ENCODE results near the gene SAFB2.

SAFB2 gene

DNA sequence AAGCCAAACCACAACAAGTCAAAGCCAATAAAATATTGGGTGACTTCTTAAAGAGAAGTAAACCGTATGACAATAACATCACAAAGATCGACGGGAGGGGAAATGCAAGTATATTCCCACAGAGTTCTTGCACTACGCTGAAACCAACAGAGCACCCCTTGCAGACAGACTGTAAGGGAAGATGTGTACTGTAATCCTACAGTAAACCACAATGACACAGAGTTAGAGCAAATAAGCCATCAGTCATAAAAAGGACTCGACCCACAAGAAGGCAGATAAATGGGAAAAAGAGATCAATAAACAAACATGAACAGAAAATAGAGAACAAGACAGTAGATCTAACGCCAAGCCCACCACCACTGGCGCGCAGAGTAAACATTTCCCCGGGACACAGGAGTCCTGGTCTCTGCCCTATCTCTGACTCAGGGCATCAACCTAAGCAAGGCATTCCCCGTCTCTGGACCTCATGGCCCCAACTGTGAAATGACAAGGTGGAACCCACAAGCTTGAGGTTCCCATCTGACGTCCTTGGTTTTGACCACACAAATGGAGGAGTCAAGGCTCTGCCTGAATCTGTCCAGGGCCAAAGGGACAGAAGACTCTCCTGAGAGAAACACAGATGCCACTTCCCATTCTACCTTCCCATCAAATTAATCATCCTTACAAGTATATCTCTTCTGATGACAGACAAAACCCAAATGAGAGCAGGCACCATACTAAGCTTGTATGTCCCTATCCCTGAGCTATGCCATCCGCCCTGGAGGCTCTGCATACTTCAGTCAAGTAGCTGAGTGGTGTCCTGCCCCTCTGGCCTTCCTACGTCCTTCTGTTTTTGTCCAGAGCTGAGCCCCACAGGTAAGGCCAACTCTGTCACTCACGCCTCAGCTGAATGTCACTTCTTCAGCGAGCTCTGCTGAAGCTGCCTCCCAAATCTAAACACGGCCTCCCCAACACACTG, 15.0 kb downstream of the SAFB2 start:
- no peak for DNase-seq (ENCODE audit: low read depth in 3 of 3)

DNA sequence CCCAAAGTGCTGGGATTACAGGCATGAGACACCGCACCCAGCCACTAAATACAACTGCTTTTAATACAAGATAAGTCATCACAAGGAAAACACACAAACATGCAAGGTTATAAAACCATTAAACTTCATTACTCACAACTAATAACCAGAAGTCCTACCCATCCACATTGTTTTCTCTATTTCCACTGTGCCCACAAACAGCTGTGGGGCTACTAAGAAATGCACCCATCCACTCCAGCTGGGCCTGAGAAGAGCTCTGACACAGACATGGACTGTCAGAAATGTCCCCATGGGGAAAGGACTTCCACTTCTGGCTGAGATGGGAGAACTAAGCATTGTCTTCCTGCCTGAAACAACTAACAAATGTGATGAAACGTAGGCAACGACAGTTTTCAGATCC, 17.2 kb downstream of the SAFB2 start:
- DNase-seq (ENCODE audit: low read depth in 3 of 3): no peak

DNA sequence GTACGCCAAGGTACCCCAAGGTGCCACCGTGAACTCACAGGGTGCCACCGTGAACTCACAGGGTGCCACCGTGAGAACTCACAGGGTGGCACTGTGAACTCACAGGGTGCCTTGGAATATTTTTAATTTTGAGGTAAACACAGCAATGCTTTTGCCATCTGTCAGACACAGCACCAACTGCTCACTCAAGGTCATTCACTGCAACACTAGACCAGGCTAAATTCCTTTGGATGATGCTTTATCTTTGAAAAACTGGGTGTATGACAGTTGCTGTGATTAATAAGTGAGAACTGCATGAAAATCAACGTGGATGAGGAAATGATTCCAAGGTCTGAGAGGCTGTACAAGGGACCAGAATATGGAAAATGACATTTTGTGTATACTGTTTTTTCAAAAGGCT, 18.9 kb downstream of the SAFB2 start:
- DNase-seq (ENCODE audit: low read depth in 3 of 3): no peak

DNA sequence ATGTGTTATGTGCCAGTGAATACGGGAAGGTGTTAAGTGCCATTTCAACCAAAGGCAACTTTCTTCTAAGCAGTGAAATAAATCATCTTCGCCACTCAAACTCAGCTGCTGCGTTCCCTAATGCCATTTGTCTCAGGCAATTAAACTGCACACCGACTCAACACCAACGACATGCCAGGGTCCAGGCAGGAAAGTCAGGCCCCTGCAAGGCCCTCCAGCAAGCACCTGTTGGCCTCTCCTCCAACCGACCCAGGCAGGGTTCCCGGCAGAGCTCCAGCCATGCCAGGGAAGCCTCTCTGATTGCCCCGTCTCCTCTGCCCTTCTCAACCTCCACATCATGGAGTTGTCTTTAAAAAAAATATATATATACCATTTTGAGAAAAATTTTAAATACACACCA, 21.8 kb downstream of the SAFB2 start:
- no peak for DNase-seq (ENCODE audit: low read depth in 3 of 3)

DNA sequence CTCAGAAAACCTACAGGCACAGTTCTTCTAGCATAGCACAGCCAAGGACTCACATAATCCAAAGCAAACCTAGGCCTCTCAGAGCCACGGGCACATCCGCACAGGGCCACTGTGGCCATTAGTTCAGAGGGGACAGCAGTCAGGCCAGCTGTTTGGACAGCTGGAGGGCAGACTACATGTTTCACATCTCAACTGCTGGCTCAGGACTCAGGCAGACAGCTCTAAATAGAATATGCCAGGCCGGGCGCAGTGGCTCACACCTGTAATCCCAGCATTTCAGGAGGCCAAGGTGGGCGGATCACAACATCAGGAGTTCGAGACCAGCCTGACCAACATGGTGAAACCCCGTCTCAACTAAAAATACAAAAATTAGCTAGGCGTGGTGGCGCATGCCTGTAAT, 26.8 kb downstream of the SAFB2 start:
- no peak for DNase-seq (ENCODE audit: low read depth in 3 of 3)

DNA sequence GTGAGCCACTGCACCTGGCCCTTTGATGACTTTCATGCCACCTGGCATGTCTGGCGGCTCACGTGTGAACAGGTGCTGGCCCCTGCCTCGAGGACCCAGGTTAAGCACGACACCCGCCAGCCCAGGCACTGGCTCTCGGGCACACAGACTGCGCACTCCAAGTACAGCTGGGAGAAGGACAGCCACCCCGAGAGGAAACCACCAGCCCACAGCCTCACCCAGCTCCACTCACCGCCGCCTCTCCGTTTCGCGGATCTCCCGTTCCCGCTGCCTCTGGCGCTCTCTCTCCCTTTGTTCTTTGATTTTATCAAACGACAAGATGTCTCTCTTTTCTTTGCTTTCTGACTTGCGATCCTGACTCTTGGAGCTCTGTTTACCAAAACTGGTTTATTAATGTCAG, 27.4 kb downstream of the SAFB2 start:
- DNase-seq (ENCODE audit: low read depth in 3 of 3): no peak

DNA sequence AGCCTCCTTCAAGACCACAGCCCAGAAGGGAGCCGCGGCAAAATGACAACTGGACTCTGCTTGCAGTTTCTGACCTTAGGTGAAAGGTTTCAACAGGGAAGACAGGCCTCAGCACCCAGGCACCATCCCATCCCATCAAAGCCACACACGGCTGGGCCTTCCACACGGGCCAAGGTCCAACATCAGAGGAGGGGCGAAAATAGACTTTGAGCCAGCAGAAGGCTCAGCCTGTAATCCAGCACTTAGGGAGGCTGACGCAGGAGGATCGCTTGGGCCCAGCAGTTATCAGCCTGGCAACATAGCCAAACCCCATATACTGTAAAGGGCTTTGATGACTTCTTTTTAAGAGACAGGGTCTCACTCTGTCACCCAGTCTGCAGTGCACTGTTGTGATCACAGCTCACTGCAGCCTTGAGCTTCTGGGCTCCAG, 28.0 kb downstream of the SAFB2 start:
- DNase-seq (ENCODE audit: low read depth in 3 of 3): no peak

DNA sequence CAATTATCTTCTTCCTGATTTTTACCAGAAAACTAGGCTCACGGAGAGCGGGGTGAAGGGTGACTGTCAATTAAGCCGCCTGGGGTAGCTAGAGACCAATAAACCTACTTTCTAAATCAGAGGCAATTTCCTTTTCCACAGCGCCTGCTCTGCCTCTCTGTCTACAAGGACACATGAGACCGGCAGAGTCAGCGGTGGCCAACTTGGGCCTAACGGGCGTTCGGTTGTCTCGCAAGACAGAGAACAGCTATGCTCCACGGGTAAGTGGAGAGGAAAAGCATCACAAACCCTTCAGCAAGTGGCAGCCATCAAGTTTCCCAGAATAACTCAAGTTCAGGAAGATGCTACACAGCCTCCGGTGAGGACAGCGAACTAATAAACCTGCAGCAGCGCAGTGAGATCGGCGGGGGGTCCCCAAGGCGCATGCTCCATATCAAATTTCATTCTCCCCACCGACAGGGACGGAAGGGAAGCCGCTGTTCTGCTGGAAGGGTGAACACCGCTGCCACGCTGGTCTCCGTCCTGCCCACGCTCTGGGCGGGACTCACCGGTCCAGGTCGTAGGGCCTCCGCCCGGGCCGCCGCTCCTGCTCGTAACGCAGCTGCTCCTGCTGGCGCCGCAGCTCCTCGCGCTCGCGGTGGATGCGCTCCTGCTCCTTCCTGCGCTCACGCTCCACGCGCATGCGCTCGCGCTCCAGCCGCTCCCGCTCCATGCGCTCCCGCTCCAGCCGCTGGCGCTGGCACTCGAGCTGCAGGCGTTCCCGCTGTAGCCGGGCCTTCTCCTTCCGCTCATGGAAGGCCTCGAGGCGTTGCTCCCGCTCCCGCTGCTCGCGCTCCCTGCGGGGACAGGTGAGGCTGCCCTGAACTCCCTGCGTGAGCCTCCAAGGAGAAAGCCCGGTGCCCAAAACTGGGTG, 29.0 kb downstream of the SAFB2 start:
- DNase-seq (ENCODE audit: low read depth in 3 of 3): no peak

DNA sequence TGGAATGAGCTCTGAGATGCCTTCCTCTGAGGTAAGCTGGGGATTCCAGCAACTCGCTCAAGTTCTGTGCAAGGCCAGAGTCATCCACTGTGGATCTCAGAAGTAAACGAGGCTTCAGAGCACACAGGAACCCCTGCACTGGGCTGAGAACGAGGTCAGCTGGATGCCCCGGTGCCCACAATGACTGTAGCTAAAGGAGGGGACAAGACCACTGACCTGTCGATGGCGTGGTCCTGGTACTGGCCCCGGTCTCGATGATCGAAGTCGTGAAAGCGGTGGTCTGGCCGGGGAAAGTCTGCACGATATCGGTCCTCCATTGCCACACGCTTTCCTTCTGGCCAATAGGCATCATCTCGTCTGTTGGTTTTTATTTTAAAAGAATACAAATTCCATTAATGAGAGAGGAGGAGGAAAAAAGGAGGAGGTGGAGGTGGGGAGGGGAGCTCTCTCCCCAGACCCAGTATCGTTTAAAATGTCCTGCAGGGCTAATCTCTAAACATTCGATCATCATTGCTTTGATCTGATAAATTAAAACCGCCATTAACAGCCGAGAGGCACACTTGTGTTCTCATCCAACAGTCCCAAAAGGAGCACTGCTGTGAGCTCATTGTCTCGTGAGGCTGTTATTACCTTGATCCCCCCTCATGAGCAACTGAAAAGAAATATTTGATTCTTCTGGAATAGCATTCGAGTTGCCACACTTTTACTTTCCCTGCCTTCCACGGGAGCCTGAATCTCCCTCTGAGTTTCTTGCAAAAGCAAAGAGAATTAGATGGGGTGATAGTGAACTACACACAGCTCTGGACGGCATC, 29.8 kb downstream of the SAFB2 start:
- DNase-seq (ENCODE audit: low read depth in 3 of 3): no peak

DNA sequence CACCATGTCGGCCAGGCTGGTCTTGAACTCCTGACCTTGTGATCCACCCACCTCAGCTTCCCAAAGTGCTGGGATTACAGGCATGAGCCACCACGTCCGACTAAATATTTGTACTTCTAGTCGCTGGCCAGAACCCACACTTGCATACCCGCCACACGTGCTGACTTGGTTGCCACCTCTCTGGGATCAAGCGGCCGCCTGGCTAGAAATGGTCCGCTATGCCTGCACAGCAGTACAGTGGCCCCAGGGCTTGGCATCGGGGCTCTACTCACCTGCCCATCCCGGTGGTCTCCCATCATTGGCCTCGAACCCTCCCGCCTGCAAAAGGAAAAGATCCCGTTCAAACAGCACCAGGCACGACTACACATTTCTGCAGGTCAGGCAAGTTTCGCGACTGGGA, 31.1 kb downstream of the SAFB2 start:
- no peak for DNase-seq (ENCODE audit: low read depth in 3 of 3)

DNA sequence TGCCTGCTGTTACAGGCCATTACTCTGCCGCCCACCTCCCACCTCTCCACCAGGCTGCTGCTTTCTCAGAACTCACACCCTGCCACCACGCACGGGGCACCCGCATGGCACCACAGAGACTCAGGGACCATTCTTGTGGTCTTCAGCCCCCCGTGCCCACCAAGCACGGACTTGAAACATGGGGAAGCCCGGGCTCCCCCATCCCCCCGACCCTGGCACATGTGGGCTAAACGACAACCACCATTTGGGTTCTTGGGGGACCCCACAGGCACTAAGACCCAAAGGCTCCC, 31.8 kb downstream of the SAFB2 start:
- no peak for DNase-seq (ENCODE audit: low read depth in 3 of 3)

DNA sequence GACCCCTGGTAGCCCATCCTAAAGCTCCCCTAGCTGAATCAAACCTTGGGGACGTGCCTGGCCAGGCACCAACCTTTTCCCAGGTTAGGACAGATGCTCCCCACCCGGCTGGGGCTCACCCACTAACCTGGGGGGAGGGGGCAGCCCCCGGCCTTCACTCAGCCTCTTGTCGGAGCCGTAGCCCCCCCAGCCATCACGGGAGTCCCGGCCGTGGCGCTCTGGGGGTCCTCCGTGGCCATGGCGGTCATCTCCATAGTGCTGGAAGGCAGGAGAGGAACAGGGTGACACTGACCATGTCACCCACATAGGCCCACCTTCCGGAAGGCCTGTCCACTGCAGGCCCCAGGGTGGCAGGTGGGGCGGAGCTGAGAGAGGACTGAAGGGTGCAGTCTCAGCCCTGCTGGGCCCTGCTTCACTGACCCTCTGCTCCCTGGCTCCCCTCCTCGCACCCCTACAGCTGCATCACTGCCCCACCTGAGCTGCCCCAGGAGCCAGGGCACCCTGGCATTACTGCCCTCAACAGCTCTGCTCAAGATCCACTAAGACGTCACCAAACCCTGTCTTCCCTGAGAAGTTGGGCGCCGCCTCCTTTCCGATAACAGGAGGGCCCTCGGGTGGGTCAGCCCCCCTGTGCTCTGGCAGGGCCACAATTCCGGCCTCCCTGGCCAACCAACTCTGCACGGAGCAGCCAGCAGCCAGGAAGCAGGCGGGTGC, 32.3 kb downstream of the SAFB2 start:
- DNase-seq (ENCODE audit: low read depth in 3 of 3): no peak

DNA sequence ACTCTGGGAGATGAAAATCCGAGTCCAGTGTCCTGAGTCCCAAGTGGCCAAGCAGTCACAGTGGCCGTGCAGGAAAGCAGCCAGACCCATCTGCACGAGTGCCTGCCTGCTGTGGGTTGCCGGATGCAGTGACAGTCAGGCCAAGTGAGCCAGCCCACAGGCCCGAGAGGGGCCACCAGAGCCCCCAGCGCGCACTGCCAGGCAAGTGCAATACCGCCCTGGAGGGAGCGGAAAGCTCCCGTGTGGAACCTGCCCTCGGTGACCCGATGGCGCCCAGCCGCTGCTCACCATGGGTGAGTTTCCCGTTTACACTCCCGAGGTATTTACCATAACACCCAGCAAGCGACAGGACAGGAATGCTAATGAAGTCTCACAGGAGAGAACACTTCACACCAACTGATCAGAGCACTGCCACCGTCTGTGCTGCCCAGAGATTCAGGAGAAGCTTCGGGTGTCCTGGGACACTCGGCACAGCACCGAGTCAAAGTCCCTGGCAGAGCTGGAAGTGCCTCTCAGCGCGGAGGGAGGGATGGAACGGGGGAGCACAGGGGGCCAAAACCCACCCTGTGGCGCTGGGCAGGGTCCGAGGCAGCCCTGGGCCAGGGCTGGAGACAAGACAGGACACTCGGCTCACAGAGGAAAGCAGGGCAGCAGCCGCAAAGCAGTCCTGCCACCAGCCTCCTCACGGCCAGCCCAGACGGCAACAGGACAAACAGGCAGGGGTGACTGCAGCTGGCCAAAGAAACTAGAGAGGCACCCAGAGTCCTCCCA, 33.5 kb downstream of the SAFB2 start:
- no peak for DNase-seq (ENCODE audit: low read depth in 3 of 3)

DNA sequence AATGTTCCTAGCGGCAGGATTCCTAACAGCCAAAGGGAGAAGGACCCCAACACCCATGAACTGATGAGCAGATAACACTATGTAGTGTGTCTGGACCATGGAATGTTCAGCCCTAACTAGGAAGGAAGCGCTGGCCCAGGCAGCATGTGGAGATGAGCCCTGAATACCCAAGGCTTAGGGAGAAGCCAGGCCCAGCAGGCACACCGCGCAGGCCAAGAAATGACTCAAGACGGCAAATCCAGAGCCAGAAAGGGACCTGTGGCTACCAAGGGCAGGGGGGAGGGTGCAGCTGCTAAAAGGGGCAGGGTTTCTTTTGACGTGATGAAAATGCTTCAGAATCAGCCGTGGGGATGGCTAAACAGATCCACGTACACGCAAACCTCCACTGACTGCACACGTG, 34.1 kb downstream of the SAFB2 start:
- DNase-seq (ENCODE audit: low read depth in 3 of 3): no peak

DNA sequence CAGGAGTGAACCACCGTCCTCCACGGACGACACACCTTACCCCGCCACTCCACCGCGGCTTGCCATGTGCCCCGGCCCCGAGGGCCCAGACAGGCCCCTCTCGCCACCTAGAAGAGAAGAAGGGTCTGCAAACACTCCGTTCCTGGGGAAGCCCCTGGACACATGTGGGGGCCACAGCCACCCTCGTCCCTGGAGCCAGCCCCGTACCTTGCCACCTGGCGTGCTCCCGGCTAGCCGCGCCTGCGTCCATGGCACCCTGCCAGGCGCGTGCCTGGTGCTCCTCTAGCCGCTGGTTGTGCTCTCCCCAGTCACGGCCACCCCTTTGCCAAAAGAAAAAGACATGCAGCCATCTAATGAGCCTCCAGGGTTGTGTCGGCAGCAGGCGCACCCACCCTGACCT, 34.9 kb downstream of the SAFB2 start:
- DNase-seq (ENCODE audit: low read depth in 3 of 3): no peak

DNA sequence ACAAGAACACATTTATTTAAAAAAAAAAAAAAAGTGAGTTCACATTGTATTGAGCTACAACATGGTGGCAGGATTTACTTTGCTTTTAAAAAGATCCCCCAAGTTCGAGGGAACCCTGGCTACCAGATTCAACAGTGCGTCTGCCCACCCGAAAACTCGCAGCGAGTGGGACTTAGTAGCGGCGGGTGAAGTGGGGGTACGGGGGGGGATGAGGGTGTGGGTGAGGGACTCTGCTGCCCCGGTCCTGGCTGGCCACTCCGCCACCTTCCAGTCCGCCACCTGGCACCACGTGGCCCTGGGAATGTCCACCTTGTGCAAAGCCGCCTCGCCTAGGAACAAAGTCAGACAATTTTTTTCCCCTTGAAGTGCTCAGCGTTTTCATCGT, 35.5 kb downstream of the SAFB2 start:
- no peak for DNase-seq (ENCODE audit: low read depth in 3 of 3)

DNA sequence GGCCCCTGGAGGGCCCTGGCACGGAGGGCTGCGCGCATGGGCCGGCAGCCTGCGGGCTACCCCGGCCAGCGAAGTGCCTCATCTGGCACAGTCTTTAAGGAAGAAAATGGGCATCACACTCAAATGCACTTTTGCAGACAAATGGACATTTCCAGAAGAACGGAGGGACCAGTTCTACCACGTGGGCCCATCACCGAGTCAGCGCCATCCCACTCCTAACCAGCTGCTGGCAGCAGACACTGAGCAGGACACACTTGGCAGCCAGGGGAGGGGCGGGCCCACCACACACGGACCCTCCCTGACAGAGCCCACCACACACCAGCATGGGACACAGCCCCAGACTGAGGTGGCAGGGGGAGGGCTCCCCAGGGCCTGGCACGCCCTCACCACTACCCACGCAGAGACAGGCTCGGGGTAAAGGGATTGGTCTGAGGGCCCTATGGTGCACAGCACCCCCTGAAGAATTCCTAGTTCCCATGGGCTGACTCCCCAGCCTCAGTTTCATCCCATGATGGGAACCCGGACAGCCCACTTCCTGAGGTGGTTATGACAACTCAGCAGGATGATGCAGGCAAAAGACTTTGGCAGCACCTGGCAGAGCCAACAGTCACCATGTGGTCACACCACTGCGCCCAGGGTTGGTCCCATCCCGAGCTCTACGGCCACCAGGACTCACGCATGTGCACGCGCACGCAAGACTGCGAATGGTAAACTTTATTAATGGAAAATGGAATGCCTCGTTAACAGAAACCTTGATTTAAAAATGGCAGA, 36.1 kb downstream of the SAFB2 start:
- DNase-seq (ENCODE audit: low read depth in 3 of 3): no peak

DNA sequence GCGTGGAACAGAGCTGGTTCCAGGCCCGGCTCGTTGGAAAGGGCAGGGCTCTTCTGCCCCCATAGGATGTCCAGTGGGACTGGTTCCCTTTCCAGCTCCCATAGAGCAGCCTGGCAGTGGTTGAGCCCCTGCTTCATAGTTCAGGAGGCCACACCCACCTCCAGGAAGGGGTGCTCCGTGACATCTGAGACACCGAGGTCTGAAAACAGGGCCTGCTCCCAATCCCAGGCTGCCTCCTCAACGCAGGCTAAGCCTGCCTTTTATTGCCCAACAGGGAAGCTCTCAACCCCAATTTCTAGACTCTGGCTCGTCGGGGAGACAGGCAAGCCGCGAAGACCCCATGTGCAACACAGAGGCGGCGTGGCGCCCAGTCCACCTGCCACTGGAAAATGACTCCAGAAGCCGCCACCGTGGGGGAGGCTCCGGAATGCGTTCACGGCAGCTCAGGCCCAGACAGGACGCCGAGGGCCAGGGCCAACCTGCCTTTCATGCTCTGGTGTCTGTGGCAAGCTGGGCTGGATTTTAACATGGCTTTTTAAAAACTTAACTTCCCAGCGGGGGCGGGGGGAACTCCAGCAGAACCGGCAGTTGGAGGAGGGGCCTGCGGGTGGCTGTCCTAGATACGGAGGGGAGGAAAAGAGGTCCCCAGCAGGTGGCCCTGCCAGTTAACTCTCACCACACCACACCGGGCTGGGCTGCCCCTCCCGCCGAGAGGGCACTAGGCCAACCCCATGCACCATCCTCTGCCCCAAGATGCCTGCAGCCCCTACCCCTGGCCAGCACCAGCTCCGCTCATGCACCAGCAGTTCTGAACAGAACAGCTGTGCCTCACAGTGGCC, 36.9 kb downstream of the SAFB2 start:
- peak in 2 of 3 experiments; percentile 16 to 43 for DNase-seq (ENCODE audit: low read depth in 3 of 3)

DNA sequence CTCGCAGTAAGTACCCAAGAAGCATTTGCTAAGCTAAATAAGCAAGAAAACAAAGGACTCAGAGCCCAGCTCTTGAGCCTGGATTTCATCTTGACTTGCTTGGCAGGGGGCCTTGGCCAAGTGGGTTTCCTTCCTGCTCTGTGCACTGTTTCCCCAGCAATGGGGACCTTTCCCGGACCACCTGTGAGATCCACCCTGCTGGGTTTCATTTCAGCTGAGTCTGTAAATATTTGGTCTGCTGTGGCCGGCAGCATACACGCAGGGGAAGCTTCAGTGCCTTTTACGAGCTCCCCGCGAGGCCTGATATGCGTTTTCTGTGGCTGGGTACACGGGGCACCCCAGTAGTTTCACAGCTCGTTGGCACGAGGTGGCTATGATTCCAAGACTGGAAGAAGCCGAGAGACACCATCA, 42.4 kb downstream of the SAFB2 start:
- no peak for DNase-seq (ENCODE audit: low read depth in 3 of 3)
